CD4-positive, alpha-beta T cell treated with Interleukin-6 for 4 hours (primary cell): ENCODE results near the gene PNMA8B.

Experiments
- DNase-seq: peaks from one replicate; pipeline ENCODE4 v3.0.0-alpha.2; 2020; ENCODE audit warnings: mixed read lengths

Gene PNMA8B

GRCh38 chr19:46451352-46451751, 44.3 kb downstream of the PNMA8B start:
- no peak for DNase-seq

- no peak for DNase-seq
Measured at GRCh38 chr19:46450737-46451136, 44.9 kb downstream of the PNMA8B start.

- no peak for DNase-seq
Measured at GRCh38 chr19:46449228-46449627, 46.4 kb downstream of the PNMA8B start.

- no peak for DNase-seq
Measured at GRCh38 chr19:46448601-46449000, 47.1 kb downstream of the PNMA8B start.

- no peak for DNase-seq
Measured at GRCh38 chr19:46447824-46448223, 47.8 kb downstream of the PNMA8B start.

- DNase-seq, result no peak
Measured at GRCh38 chr19:46447006-46447405, 48.7 kb downstream of the PNMA8B start.

- no peak for DNase-seq
Measured at GRCh38 chr19:46446021-46446420, 49.6 kb downstream of the PNMA8B start.

GRCh38 chr19:46442808-46443450, 52.7 kb downstream of the PNMA8B start:
- no peak for DNase-seq

- no peak for DNase-seq
Measured at GRCh38 chr19:46441866-46442265, 53.8 kb downstream of the PNMA8B start.
